HepG2 (cell line): ENCODE measurements around the gene PNPLA2. TPM values are rescaled to one million over a fixed set of nuclear protein-coding genes. Genes with fewer than 3 reads are reported as not detected.

Source experiments
- ARID2 ChIP-seq: sonication (generic); formaldehyde crosslinking; IDR thresholded peaks from 2 replicates; pipeline ENCODE4 v1.8.1; 2022; ENCODE audit warnings: mild to moderate bottlenecking, missing genetic modification reagents, borderline replicate concordance
- CAMTA2 ChIP-seq: sonication (generic); formaldehyde crosslinking; IDR thresholded peaks from 2 replicates; pipeline ENCODE4 v1.4.0; 2020; ENCODE audit warnings: mild to moderate bottlenecking, missing genetic modification reagents, borderline replicate concordance
- DNMT1 ChIP-seq: sonication (generic); formaldehyde crosslinking; IDR thresholded peaks from 2 replicates; pipeline ENCODE4 v1.5.1; 2020; ENCODE audit warnings: mild to moderate bottlenecking, missing genetic modification reagents
- ETV6 ChIP-seq: sonication (generic); formaldehyde crosslinking; conservative IDR thresholded peaks from 2 replicates; pipeline ENCODE4 v1.4.0; 2020; ENCODE audit warnings: missing genetic modification reagents
- GATA4 ChIP-seq: sonication (generic); IDR thresholded peaks from 2 replicates; pipeline ENCODE4 v1.6.1; 2016; ENCODE audit warnings: antibody characterized with exemption, low read depth, borderline replicate concordance
- MEIS1 ChIP-seq: sonication (generic); formaldehyde crosslinking; IDR thresholded peaks from 2 replicates; pipeline ENCODE4 v1.9.0; 2021; ENCODE audit warnings: mild to moderate bottlenecking, missing genetic modification reagents, moderate library complexity, borderline replicate concordance
- NCOA5 ChIP-seq: sonication (generic); formaldehyde crosslinking; IDR thresholded peaks from 2 replicates; pipeline ENCODE4 v1.4.0; 2020; ENCODE audit warnings: missing genetic modification reagents
- NFRKB ChIP-seq: fragments of 450-650 bp; IDR thresholded peaks from 2 replicates; pipeline ENCODE4 v1.6.1; 2017
- NFYC ChIP-seq: IDR thresholded peaks from 2 replicates; pipeline ENCODE4 v1.6.1; 2016; ENCODE audit warnings: missing genetic modification reagents, missing compliant biosample characterization
- NR2F1 ChIP-seq, 2 experiments: fragments of 450-650 bp in 1 of 2; formaldehyde crosslinking in 1 of 2; IDR thresholded peaks; 2 replicates each; pipeline versions ENCODE4 v1.5.0 to v1.6.1; 2016 to 2020; ENCODE audit warnings: mild to moderate bottlenecking in 1 of 2, missing compliant biosample characterization in 1 of 2, missing genetic modification reagents in 1 of 2, moderate library complexity in 1 of 2
- PCBP2 ChIP-seq: fragments of 200-400 bp; formaldehyde crosslinking; optimal IDR thresholded peaks from 2 replicates; pipeline ENCODE3; 2018; ENCODE audit warnings: low read length, low read depth; ENCODE audit not compliant: poor library complexity, severe bottlenecking
- PHF8 ChIP-seq: sonication (generic); formaldehyde crosslinking; IDR thresholded peaks from 2 replicates; pipeline ENCODE4 v1.5.0; 2020; ENCODE audit warnings: missing genetic modification reagents
- SOX6 ChIP-seq, 2 experiments: fragments of 450-650 bp in 1 of 2; sonication (generic) in 1 of 2; formaldehyde crosslinking in 1 of 2; IDR thresholded peaks; 2 replicates each; pipeline versions ENCODE4 v1.4.0 to v1.6.1; 2017 to 2020; ENCODE audit warnings: antibody characterized with exemption in 1 of 2, mild to moderate bottlenecking in 1 of 2, missing genetic modification reagents in 1 of 2
- TFDP1 ChIP-seq: IDR thresholded peaks from 2 replicates; pipeline ENCODE4 v1.6.1; 2016; ENCODE audit warnings: missing compliant biosample characterization, missing genetic modification reagents, borderline replicate concordance
- YEATS4 ChIP-seq: sonication (generic); formaldehyde crosslinking; IDR thresholded peaks from 2 replicates; pipeline ENCODE4 v1.4.0; 2020; ENCODE audit warnings: missing genetic modification reagents, borderline replicate concordance
- ZFY ChIP-seq: sonication (generic); formaldehyde crosslinking; IDR thresholded peaks from 2 replicates; pipeline ENCODE4 v1.4.0; 2020; ENCODE audit warnings: missing genetic modification reagents
- ZNF430 ChIP-seq: sonication (generic); formaldehyde crosslinking; IDR thresholded peaks from 2 replicates; pipeline ENCODE4 v1.9.0; 2021; ENCODE audit warnings: mild to moderate bottlenecking, missing genetic modification reagents
- ZNF564 ChIP-seq: sonication (generic); formaldehyde crosslinking; IDR thresholded peaks from 2 replicates; pipeline ENCODE4 v1.8.1; 2023; ENCODE audit warnings: mild to moderate bottlenecking, missing genetic modification reagents
- ZNF672 ChIP-seq: sonication (generic); formaldehyde crosslinking; IDR thresholded peaks from 2 replicates; pipeline ENCODE4 v1.8.1; 2022; ENCODE audit warnings: missing genetic modification reagents
- ZNF878 ChIP-seq: sonication (generic); formaldehyde crosslinking; IDR thresholded peaks from 2 replicates; pipeline ENCODE4 v1.8.1; 2023; ENCODE audit warnings: mild to moderate bottlenecking, missing genetic modification reagents, moderate library complexity
- ZNF891 ChIP-seq: sonication (generic); formaldehyde crosslinking; IDR thresholded peaks from 2 replicates; pipeline ENCODE4 v1.5.0; 2020; ENCODE audit warnings: mild to moderate bottlenecking, missing genetic modification reagents
- ZSCAN20 ChIP-seq: sonication (generic); formaldehyde crosslinking; IDR thresholded peaks from 2 replicates; pipeline ENCODE4 v1.4.0; 2020; ENCODE audit warnings: missing genetic modification reagents, mild to moderate bottlenecking, borderline replicate concordance
- polyA plus RNA-seq, 8 experiments: library from polyadenylated mRNA; depleted of rRNA in 3 of 8; stranded (reverse) in 7 of 8; unstranded in 1 of 8; fragments of >200 nt; fragmentation: Illumina TruSeq in 4 of 8; extraction: Trizol in 4 of 8; gene quantifications; 2 replicates each; pipeline versions ENCODE4 v1.2.1 to v1.2.3, GENCODE V29; 2011 to 2016; ENCODE audit warnings: low read depth in 4 of 8, missing spikeins in 1 of 8, mixed read lengths in 1 of 8; ENCODE audit not compliant: insufficient read depth in 1 of 8
- total RNA-seq, 5 experiments: library from RNA; depleted of rRNA; stranded (reverse); fragments of >200 nt; fragmentation: Illumina TruSeq; extraction: Trizol; gene quantifications; 2 replicates each; pipeline ENCODE4 v1.2.3, GENCODE V29; 2016; ENCODE audit warnings: low read depth in 1 of 5
- TF ChIP-seq, protein P1 (sequence below): sonication (generic); formaldehyde crosslinking; IDR thresholded peaks from 2 replicates; pipeline ENCODE4 v1.4.0; 2020; ENCODE audit warnings: missing genetic modification reagents, low read depth, mild to moderate bottlenecking, borderline replicate concordance
- TF ChIP-seq, protein P2 (sequence below): sonication (generic); formaldehyde crosslinking; IDR thresholded peaks from 2 replicates; pipeline ENCODE4 v1.4.0; 2020; ENCODE audit warnings: missing genetic modification reagents, mild to moderate bottlenecking, borderline replicate concordance
- TF ChIP-seq, protein P3 (sequence below): sonication (generic); formaldehyde crosslinking; IDR thresholded peaks from 2 replicates; pipeline ENCODE4 v1.5.1; 2020; ENCODE audit warnings: missing genetic modification reagents, mild to moderate bottlenecking, borderline replicate concordance

The PNPLA2 gene
- total and polyA plus RNA-seq, 2 of the 13 experiments (the other 11 are each of a cell fraction or from before 2014, with no cell fraction given) = 10.5 to 43.2 TPM

GRCh38 chr11:819129-819931 lies 616 bp downstream of the PNPLA2 start (continued):
- TF ChIP-seq NR2F1 (CRISPR knock-in tag; IDR thresholded peaks at IDR 0.05) = 0 out of 4 replicates have a peak, but pooled peaks of 1 of the 2 experiments have one; percentile 36
- TF ChIP-seq, protein P1, sequence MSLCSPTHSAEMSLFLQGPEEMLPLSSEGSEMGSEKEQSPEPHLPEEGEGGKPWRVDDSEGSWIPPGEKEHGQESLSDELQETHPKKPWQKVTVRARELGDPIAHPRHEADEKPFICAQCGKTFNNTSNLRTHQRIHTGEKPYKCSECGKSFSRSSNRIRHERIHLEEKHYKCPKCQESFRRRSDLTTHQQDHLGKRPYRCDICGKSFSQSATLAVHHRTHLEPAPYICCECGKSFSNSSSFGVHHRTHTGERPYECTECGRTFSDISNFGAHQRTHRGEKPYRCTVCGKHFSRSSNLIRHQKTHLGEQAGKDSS (CRISPR knock-in tag) = 0 out of 2 replicates have a peak, but pooled peaks have one; percentile 68
- TF ChIP-seq NCOA5 (CRISPR knock-in tag) = no peak
- 0 out of 2 replicates have a peak, but pooled peaks have one; percentile 76 for TF ChIP-seq ARID2 (CRISPR knock-in tag)
- TF ChIP-seq, protein P2, sequence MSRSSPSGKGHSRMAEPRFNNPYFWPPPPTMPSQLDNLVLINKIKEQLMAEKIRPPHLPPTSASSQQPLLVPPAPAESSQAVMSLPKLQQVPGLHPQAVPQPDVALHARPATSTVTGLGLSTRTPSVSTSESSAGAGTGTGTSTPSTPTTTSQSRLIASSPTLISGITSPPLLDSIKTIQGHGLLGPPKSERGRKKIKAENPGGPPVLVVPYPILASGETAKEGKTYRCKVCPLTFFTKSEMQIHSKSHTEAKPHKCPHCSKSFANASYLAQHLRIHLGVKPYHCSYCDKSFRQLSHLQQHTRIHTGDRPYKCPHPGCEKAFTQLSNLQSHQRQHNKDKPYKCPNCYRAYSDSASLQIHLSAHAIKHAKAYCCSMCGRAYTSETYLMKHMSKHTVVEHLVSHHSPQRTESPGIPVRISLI (CRISPR knock-in tag) = peak; percentile 19; the same call in 1 of the 2 replicates
- TF ChIP-seq ETV6 (CRISPR knock-in tag) = 0 out of 2 replicates have a peak, but pooled peaks have one; percentile 25
- no peak for TF ChIP-seq NFRKB
- TF ChIP-seq PHF8 (CRISPR knock-in tag) = peak; percentile 39; the same call in 1 of the 2 replicates
- no peak for TF ChIP-seq CAMTA2 (CRISPR knock-in tag)
- TF ChIP-seq ZSCAN20 (CRISPR knock-in tag) = peak; percentile 62; the same call in 1 of the 2 replicates
- TF ChIP-seq, protein P3, sequence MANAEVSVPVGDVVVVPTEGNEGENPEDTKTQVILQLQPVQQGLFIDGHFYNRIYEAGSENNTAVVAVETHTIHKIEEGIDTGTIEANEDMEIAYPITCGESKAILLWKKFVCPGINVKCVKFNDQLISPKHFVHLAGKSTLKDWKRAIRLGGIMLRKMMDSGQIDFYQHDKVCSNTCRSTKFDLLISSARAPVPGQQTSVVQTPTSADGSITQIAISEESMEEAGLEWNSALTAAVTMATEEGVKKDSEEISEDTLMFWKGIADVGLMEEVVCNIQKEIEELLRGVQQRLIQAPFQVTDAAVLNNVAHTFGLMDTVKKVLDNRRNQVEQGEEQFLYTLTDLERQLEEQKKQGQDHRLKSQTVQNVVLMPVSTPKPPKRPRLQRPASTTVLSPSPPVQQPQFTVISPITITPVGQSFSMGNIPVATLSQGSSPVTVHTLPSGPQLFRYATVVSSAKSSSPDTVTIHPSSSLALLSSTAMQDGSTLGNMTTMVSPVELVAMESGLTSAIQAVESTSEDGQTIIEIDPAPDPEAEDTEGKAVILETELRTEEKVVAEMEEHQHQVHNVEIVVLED (CRISPR knock-in tag) = peak; percentile 22; the same call in 1 of the 2 replicates
- no peak for TF ChIP-seq SOX6 (IDR thresholded peaks at IDR 0.05)
- TF ChIP-seq SOX6 (CRISPR knock-in tag; IDR thresholded peaks at IDR 0.05) = peak; percentile 19; the same call in 1 of the 2 replicates
- no peak; the same call in 1 of the 2 replicates for TF ChIP-seq YEATS4 (CRISPR knock-in tag)
- no peak for TF ChIP-seq PCBP2
- TF ChIP-seq ZNF564 (CRISPR knock-in tag) = no peak; the same call in 1 of the 2 replicates
- no peak for TF ChIP-seq ZNF891 (CRISPR knock-in tag)
- peak; percentile 63 for TF ChIP-seq NFYC (CRISPR knock-in tag)
- no peak for TF ChIP-seq ZNF672 (CRISPR knock-in tag)
- no peak for TF ChIP-seq DNMT1 (CRISPR knock-in tag)
- TF ChIP-seq ZFY (CRISPR knock-in tag) = peak; percentile 81
- TF ChIP-seq MEIS1 (CRISPR knock-in tag) = peak; percentile 21
- no peak for TF ChIP-seq ZNF878 (CRISPR knock-in tag)
- TF ChIP-seq ZNF430 (CRISPR knock-in tag) = no peak
- TF ChIP-seq TFDP1 (CRISPR knock-in tag) = 0 out of 2 replicates have a peak, but pooled peaks have one; percentile 39
- peak; percentile 49; the same call in 1 of the 2 replicates for TF ChIP-seq GATA4
